Neural cell (in vitro differentiated cells): Measurements from ENCODE around the gene SLC26A9. TPM values are rescaled to one million over a fixed set of nuclear protein-coding genes. Genes with fewer than 3 reads are reported as not detected.

ENCODE experiments used
- H2AFZ ChIP-seq: fragments of 200-600, 300-800 bp; sonication (generic), shearing (Covaris generic); 2 replicates; pipeline ENCODE4 v1.6.0; 2014; ENCODE audit warnings: low read depth, mild to moderate bottlenecking, antibody characterized with exemption, low read length, moderate library complexity
- H3F3A ChIP-seq: fragments of 200-600 bp; shearing (Covaris generic); 2 replicates; pipeline ENCODE4 v1.6.1; 2016; ENCODE audit warnings: mild to moderate bottlenecking, moderate library complexity, mixed read lengths, antibody characterized with exemption, low read length; ENCODE audit not compliant: insufficient read depth, poor library complexity, severe bottlenecking
- H3K27ac ChIP-seq: fragments of 200-600, 300-800 bp; sonication (generic), shearing (Covaris generic); 2 replicates; pipeline ENCODE4 v1.5.1; 2014; ENCODE audit warnings: mild to moderate bottlenecking, low read length, moderate library complexity
- H3K27me3 ChIP-seq: fragments of 300-800, 200-600 bp; sonication (generic), shearing (Covaris generic); 2 replicates; pipeline ENCODE4 v1.6.0; 2014; ENCODE audit warnings: mild to moderate bottlenecking, low read depth, low read length, moderate library complexity; ENCODE audit not compliant: insufficient read depth
- H3K36me3 ChIP-seq: fragments of 300-800, 200-600 bp; sonication (generic), shearing (Covaris generic); 2 replicates; pipeline ENCODE4 v1.5.1; 2014; ENCODE audit warnings: mild to moderate bottlenecking, antibody characterized with exemption, low read length, moderate library complexity; ENCODE audit not compliant: insufficient read depth
- H3K4me2 ChIP-seq: fragments of 300-800, 200-600 bp; sonication (generic), shearing (Covaris generic); 2 replicates; pipeline ENCODE4 v1.6.0; 2014; ENCODE audit warnings: mild to moderate bottlenecking, low read length
- H3K4me3 ChIP-seq: fragments of 300-800, 200-600 bp; sonication (generic), shearing (Covaris generic); 2 replicates; pipeline ENCODE4 v1.5.1; 2014; ENCODE audit warnings: mild to moderate bottlenecking, low read length, moderate library complexity
- H3K79me2 ChIP-seq: fragments of 200-600 bp; shearing (Covaris generic); replicated peaks from 2 replicates; pipeline ENCODE4 v1.6.0; 2014; ENCODE audit warnings: mild to moderate bottlenecking, low read length, moderate library complexity; ENCODE audit not compliant: insufficient read depth
- H3K9ac ChIP-seq: fragments of 300-800, 200-600 bp; sonication (generic), shearing (Covaris generic); 2 replicates; pipeline ENCODE4 v1.6.1; 2016; ENCODE audit warnings: mild to moderate bottlenecking, low read length, mixed read lengths
- H3K9me2 ChIP-seq: fragments of 200-600 bp; shearing (Covaris generic); 2 replicates; pipeline ENCODE4 v1.6.1; 2016; ENCODE audit warnings: mild to moderate bottlenecking, low read length, mixed read lengths; ENCODE audit not compliant: insufficient read depth
- H3K9me3 ChIP-seq: fragments of 200-600, 300-800 bp; sonication (generic), shearing (Covaris generic); 2 replicates; pipeline ENCODE4 v1.6.1; 2016; ENCODE audit warnings: mild to moderate bottlenecking, mixed run types, low read length, moderate library complexity, mixed read lengths
- H4K20me1 ChIP-seq: fragments of 200-600 bp; shearing (Covaris generic); 2 replicates; pipeline ENCODE4 v1.6.1; 2016; ENCODE audit warnings: mild to moderate bottlenecking, mixed run types; ENCODE audit not compliant: insufficient read depth
- EP300 ChIP-seq: fragments of 450-650 bp; conservative IDR thresholded peaks from 2 replicates; pipeline ENCODE4 v1.6.1; 2014; ENCODE audit warnings: antibody characterized with exemption, mild to moderate bottlenecking, moderate library complexity; ENCODE audit not compliant: poor library complexity, severe bottlenecking
- EZH2 ChIP-seq: fragments of 200-600, 300-800 bp; shearing (Covaris generic), sonication (generic); IDR thresholded peaks from 2 replicates; pipeline ENCODE4 v1.6.1; 2014; ENCODE audit warnings: antibody characterized with exemption, low read length, borderline replicate concordance, mild to moderate bottlenecking; ENCODE audit not compliant: insufficient read depth, poor library complexity, severe bottlenecking
- MXI1 ChIP-seq: fragments of 450-650 bp; conservative IDR thresholded peaks from 2 replicates; pipeline ENCODE4 v1.6.1; 2014; ENCODE audit warnings: antibody characterized with exemption, mild to moderate bottlenecking; ENCODE audit not compliant: poor library complexity, severe bottlenecking
- POLR2AphosphoS5 ChIP-seq: IDR thresholded peaks from 2 replicates; pipeline ENCODE4 v1.6.1; 2012
- RAD21 ChIP-seq: fragments of 450-650 bp; conservative IDR thresholded peaks from 2 replicates; pipeline ENCODE4 v1.6.1; 2014; ENCODE audit warnings: antibody characterized with exemption, mild to moderate bottlenecking, moderate library complexity
- SMC3 ChIP-seq: fragments of 450-650 bp; conservative IDR thresholded peaks from 2 replicates; pipeline ENCODE4 v1.6.1; 2014; ENCODE audit warnings: antibody characterized with exemption, mild to moderate bottlenecking, moderate library complexity; ENCODE audit not compliant: poor library complexity
- TAF1 ChIP-seq: IDR thresholded peaks from 2 replicates; pipeline ENCODE4 v1.6.1; 2012; ENCODE audit warnings: low read depth
- polyA plus RNA-seq: library from polyadenylated mRNA; depleted of rRNA; stranded (reverse); fragments of >200 nt; gene quantifications from 2 replicates; pipeline ENCODE4 v1.2.3, GENCODE V29; 2014
- TF ChIP-seq, protein P1 (sequence below): IDR thresholded peaks from 2 replicates; pipeline ENCODE4 v1.6.1; 2012; ENCODE audit warnings: borderline replicate concordance
- TF ChIP-seq, protein P2 (sequence below): fragments of 450-650 bp; IDR thresholded peaks from 2 replicates; pipeline ENCODE4 v1.5.1; 2014; ENCODE audit warnings: antibody characterized with exemption, mild to moderate bottlenecking, moderate library complexity; ENCODE audit not compliant: poor library complexity, severe bottlenecking

SLC26A9 gene
- polyA plus RNA-seq, 1 donor from 2014 or later = not detected

DNA sequence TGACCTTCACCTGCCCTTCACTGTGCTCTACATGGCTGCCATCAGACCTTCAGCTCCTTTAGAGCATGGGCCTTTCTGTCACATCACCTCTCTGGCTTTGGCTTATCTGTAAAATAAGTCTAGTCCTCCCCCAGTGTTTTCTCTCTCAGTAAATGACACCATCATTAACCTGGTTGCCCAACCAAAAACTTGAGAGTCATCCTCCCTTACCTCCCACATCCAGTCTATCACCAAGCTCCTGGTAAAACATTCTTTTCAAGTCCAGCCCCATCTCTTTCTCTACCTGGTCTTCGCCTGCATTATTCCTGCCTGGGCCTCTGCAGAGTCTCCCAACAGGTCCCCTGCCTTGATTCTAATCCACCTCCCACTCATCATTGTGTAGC is 13.1 kb downstream of the SLC26A9 start:
- no peaks in the 10 kb centered on the region for H3K9me2 ChIP-seq
- no peak overlapping the region for H3K4me3 ChIP-seq
- H3K27me3 ChIP-seq = no peaks in the 10 kb centered on the region
- H3K79me2 ChIP-seq = no peaks in the 10 kb centered on the region
- no peak overlapping the region for H3K4me2 ChIP-seq
- no peaks in the 10 kb centered on the region for H3K36me3 ChIP-seq
- no peak overlapping the region for H3K27ac ChIP-seq
- TF ChIP-seq MXI1 (no peak), EZH2 (no peak), EP300 (no peak), POLR2AphosphoS5 (no peak), RAD21 (no peak), SMC3 (no peak), TAF1 (no peak)
- TF ChIP-seq, protein P1, sequence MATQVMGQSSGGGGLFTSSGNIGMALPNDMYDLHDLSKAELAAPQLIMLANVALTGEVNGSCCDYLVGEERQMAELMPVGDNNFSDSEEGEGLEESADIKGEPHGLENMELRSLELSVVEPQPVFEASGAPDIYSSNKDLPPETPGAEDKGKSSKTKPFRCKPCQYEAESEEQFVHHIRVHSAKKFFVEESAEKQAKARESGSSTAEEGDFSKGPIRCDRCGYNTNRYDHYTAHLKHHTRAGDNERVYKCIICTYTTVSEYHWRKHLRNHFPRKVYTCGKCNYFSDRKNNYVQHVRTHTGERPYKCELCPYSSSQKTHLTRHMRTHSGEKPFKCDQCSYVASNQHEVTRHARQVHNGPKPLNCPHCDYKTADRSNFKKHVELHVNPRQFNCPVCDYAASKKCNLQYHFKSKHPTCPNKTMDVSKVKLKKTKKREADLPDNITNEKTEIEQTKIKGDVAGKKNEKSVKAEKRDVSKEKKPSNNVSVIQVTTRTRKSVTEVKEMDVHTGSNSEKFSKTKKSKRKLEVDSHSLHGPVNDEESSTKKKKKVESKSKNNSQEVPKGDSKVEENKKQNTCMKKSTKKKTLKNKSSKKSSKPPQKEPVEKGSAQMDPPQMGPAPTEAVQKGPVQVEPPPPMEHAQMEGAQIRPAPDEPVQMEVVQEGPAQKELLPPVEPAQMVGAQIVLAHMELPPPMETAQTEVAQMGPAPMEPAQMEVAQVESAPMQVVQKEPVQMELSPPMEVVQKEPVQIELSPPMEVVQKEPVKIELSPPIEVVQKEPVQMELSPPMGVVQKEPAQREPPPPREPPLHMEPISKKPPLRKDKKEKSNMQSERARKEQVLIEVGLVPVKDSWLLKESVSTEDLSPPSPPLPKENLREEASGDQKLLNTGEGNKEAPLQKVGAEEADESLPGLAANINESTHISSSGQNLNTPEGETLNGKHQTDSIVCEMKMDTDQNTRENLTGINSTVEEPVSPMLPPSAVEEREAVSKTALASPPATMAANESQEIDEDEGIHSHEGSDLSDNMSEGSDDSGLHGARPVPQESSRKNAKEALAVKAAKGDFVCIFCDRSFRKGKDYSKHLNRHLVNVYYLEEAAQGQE = no peak
- TF ChIP-seq, protein P2, sequence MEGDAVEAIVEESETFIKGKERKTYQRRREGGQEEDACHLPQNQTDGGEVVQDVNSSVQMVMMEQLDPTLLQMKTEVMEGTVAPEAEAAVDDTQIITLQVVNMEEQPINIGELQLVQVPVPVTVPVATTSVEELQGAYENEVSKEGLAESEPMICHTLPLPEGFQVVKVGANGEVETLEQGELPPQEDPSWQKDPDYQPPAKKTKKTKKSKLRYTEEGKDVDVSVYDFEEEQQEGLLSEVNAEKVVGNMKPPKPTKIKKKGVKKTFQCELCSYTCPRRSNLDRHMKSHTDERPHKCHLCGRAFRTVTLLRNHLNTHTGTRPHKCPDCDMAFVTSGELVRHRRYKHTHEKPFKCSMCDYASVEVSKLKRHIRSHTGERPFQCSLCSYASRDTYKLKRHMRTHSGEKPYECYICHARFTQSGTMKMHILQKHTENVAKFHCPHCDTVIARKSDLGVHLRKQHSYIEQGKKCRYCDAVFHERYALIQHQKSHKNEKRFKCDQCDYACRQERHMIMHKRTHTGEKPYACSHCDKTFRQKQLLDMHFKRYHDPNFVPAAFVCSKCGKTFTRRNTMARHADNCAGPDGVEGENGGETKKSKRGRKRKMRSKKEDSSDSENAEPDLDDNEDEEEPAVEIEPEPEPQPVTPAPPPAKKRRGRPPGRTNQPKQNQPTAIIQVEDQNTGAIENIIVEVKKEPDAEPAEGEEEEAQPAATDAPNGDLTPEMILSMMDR = no peak
- H3K9me3 ChIP-seq = no peaks in the 10 kb centered on the region
- H3K9ac ChIP-seq = no peak overlapping the region
- H4K20me1 ChIP-seq = no peaks in the 10 kb centered on the region
- no peaks in the 10 kb centered on the region for H3F3A ChIP-seq
- H2AFZ ChIP-seq = no peak overlapping the region

DNA sequence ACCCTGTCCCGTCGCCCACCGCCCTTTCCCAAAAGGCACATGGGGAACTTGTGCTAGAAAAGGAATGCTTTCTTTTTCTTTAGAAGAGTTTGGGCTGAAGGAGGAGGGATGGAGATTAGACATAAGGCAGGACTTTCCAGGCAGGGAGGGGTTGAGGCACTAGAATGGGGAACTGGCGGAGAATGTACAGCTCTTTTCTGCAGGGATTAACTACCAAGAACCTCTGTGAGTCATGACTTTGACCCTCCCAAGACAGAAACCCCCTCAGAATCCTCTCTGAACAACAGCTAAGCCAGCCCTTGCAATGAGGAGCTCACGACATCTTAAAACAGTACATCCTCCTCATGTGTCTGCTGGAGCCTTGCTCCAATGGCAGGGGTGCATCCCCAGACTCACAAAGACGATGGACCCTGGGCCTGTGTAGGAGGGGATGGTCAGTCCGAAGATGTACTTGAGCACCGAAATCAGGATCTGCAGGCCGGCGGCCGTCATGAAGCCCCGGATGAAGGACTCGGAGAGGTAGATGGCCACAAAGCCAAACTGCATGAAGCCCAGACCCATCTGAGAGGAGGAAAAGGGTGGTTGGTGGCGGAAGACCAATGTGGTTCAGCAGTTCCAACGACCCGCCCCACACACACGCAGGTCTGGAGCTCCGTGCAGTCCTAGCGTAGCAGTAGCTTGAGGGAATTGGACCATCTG is 13.6 kb downstream of the SLC26A9 start:
- no peak overlapping the region for H3K4me2 ChIP-seq
- TF ChIP-seq, protein P2 = no peak
- TF ChIP-seq EZH2 = no peak
- no peak for TF ChIP-seq SMC3
- TF ChIP-seq, protein P1 = no peak
- no peaks in the 10 kb centered on the region for H3K27me3 ChIP-seq

More for the DNA sequence above, 13.6 kb downstream of the SLC26A9 start:
- no peaks in the 10 kb centered on the region for H3K79me2 ChIP-seq
- H3K4me3 ChIP-seq = no peak overlapping the region
- no peaks in the 10 kb centered on the region for H3K9me2 ChIP-seq
- no peak overlapping the region for H3K27ac ChIP-seq
- no peaks in the 10 kb centered on the region for H3K9me3 ChIP-seq
- H2AFZ ChIP-seq = no peak overlapping the region
- no peak overlapping the region for H3K9ac ChIP-seq
- H3K36me3 ChIP-seq = no peaks in the 10 kb centered on the region
- no peaks in the 10 kb centered on the region for H4K20me1 ChIP-seq
- H3F3A ChIP-seq = no peaks in the 10 kb centered on the region
